Mesendoderm (in vitro differentiated cells): Measurements from ENCODE around the gene GADD45A.

Source experiments
- DNase-seq: peaks from one replicate; pipeline ENCODE4 v3.0.0; 2013
- H2AK5ac ChIP-seq: 2 replicates; pipeline ENCODE4 v1.6.1; 2013; ENCODE audit warnings: low read length, inconsistent platforms
- H2BK120ac ChIP-seq: 2 replicates; pipeline ENCODE4 v1.6.1; 2013; ENCODE audit warnings: low read depth, mild to moderate bottlenecking, low read length, moderate library complexity, mixed read lengths
- H2BK15ac ChIP-seq: replicated peaks from 2 replicates; pipeline ENCODE4 v1.6.1; 2013; ENCODE audit warnings: low read depth, mild to moderate bottlenecking, moderate library complexity
- H2BK5ac ChIP-seq: 2 replicates; pipeline ENCODE4 v1.6.1; 2013; ENCODE audit warnings: low read length, inconsistent platforms
- H3K18ac ChIP-seq: 2 replicates; pipeline ENCODE4 v1.6.1; 2013; ENCODE audit warnings: mild to moderate bottlenecking, low read length, mixed read lengths
- H3K23ac ChIP-seq: one replicate; pipeline ENCODE4 v1.6.1; 2013; ENCODE audit warnings: low read length
- H3K27ac ChIP-seq: 2 replicates; pipeline ENCODE4 v1.5.1; 2013; ENCODE audit warnings: low read depth, mild to moderate bottlenecking, inconsistent platforms, low read length, moderate library complexity
- H3K27me3 ChIP-seq: 2 replicates; pipeline ENCODE4 v1.6.1; 2013; ENCODE audit warnings: low read length, control low read depth, mild to moderate bottlenecking, inconsistent platforms; ENCODE audit not compliant: insufficient read depth, poor library complexity
- H3K36me3 ChIP-seq: 2 replicates; pipeline ENCODE4 v1.6.1; 2013; ENCODE audit warnings: low read length, inconsistent platforms; ENCODE audit not compliant: control insufficient read depth, insufficient read depth
- H3K4ac ChIP-seq: one replicate; pipeline ENCODE4 v1.6.1; 2013; ENCODE audit warnings: low read depth, mild to moderate bottlenecking, low read length, moderate library complexity
- H3K4me1 ChIP-seq: 2 replicates; pipeline ENCODE4 v1.6.1; 2013; ENCODE audit warnings: low read depth, low read length, inconsistent platforms; ENCODE audit not compliant: control insufficient read depth
- H3K4me2 ChIP-seq: 2 replicates; pipeline ENCODE4 v1.6.1; 2013; ENCODE audit warnings: low read length
- H3K4me3 ChIP-seq: 2 replicates; pipeline ENCODE4 v1.5.1; 2013; ENCODE audit warnings: mild to moderate bottlenecking, low read length
- H3K56ac ChIP-seq: one replicate; pipeline ENCODE4 v1.6.1; 2013; ENCODE audit warnings: low read length
- H3K79me1 ChIP-seq: 2 replicates; pipeline ENCODE4 v1.6.1; 2013; ENCODE audit warnings: low read length, inconsistent platforms
- H3K79me2 ChIP-seq: 2 replicates; pipeline ENCODE4 v1.6.1; 2013; ENCODE audit warnings: mild to moderate bottlenecking, low read length; ENCODE audit not compliant: control insufficient read depth, insufficient read depth
- H3K9ac ChIP-seq: 2 replicates; pipeline ENCODE4 v1.6.1; 2013; ENCODE audit warnings: low read length, inconsistent platforms
- H4K5ac ChIP-seq: one replicate; pipeline ENCODE4 v1.6.1; 2013; ENCODE audit warnings: low read length
- H4K8ac ChIP-seq: one replicate; pipeline ENCODE4 v1.6.1; 2013; ENCODE audit warnings: low read depth, mild to moderate bottlenecking, control low read depth, low read length, moderate library complexity
- WGBS: extraction: QIAGEN DNeasy Blood & Tissue Kit; methylation state at CpG from one replicate; pipeline ENCODE4 v1.1.7; 2013; ENCODE audit warnings: low lambda C conversion rate, missing lambda C conversion rate; ENCODE audit not compliant: insufficient coverage; ENCODE audit errors: extremely low coverage; 5-methylcytosine and 5-hydroxymethylcytosine counted together

Gene GADD45A

GRCh38 chr1:67690411-67690810 is 5.4 kb downstream of the GADD45A start:
- peaks cover 4% of the 10 kb centered on the region for H3K79me1 ChIP-seq
- H3K56ac ChIP-seq, result no peak overlapping the region
- H2BK120ac ChIP-seq, result no peak overlapping the region
- no peak overlapping the region for H3K23ac ChIP-seq
- H3K9ac ChIP-seq, result no peak overlapping the region
- no peak overlapping the region for H3K4ac ChIP-seq
- H2BK15ac ChIP-seq, result no peak overlapping the region
- no peak overlapping the region for H3K18ac ChIP-seq
- H3K36me3 ChIP-seq, result no peaks in the 10 kb centered on the region
- H3K27me3 ChIP-seq, result no peaks in the 10 kb centered on the region
- no peak overlapping the region for H4K8ac ChIP-seq
- H3K27ac ChIP-seq, result no peak overlapping the region
- H3K4me2 ChIP-seq, result no peak overlapping the region
- H3K79me2 ChIP-seq, result peaks cover 18% of the 10 kb centered on the region
- H3K4me1 ChIP-seq, result peaks cover 10% of the 10 kb centered on the region
- no peak for DNase-seq
- WGBS, result no CpG with 5 or more reads among the region's 2 CpGs
- H2BK5ac ChIP-seq, result no peak overlapping the region
- H2AK5ac ChIP-seq, result no peak overlapping the region
- no peak overlapping the region for H3K4me3 ChIP-seq
- no peak overlapping the region for H4K5ac ChIP-seq

- Histone ChIP-seq H2BK5ac (no peak overlapping the region), H3K9ac (no peak overlapping the region), H3K23ac (no peak overlapping the region), H3K36me3 (no peaks in the 10 kb centered on the region), H3K79me1 (peaks cover 3% of the 10 kb centered on the region), H4K8ac (no peak overlapping the region), H3K27me3 (no peaks in the 10 kb centered on the region), H2BK15ac (no peak overlapping the region), H3K4me2 (no peak overlapping the region), H3K56ac (no peak overlapping the region), H3K79me2 (peaks cover 6% of the 10 kb centered on the region), H3K4ac (no peak overlapping the region), H4K5ac (no peak overlapping the region), H3K4me3 (no peak overlapping the region), H3K4me1 (peaks cover 10% of the 10 kb centered on the region), H3K27ac (no peak overlapping the region), H2BK120ac (no peak overlapping the region), H2AK5ac (no peak overlapping the region), H3K18ac (no peak overlapping the region)
- DNase-seq, result no peak
These were observed 6.7 kb downstream of the GADD45A start for GRCh38 chr1:67691712-67692111.

GRCh38 chr1:67695963-67696362 is 11.0 kb downstream of the GADD45A start:
- WGBS, result no CpG with 5 or more reads among the region's 2 CpGs
- H3K36me3 ChIP-seq, result no peaks in the 10 kb centered on the region
- no peak overlapping the region for H4K8ac ChIP-seq
- H3K9ac ChIP-seq, result no peak overlapping the region
- H3K4me1 ChIP-seq, result peaks cover 4% of the 10 kb centered on the region
- H3K27ac ChIP-seq, result no peak overlapping the region
- no peak overlapping the region for H4K5ac ChIP-seq
- H2BK5ac ChIP-seq, result no peak overlapping the region
- no peaks in the 10 kb centered on the region for H3K79me1 ChIP-seq
- H3K79me2 ChIP-seq, result no peaks in the 10 kb centered on the region
- no peak overlapping the region for H2BK120ac ChIP-seq
- H3K4ac ChIP-seq, result no peak overlapping the region
- H3K23ac ChIP-seq, result no peak overlapping the region
- H3K27me3 ChIP-seq, result no peaks in the 10 kb centered on the region
- H3K18ac ChIP-seq, result no peak overlapping the region
- no peak overlapping the region for H3K56ac ChIP-seq
- no peak overlapping the region for H3K4me2 ChIP-seq
- DNase-seq, result no peak
- no peak overlapping the region for H2BK15ac ChIP-seq
- H2AK5ac ChIP-seq, result no peak overlapping the region
- no peak overlapping the region for H3K4me3 ChIP-seq

- no peak for DNase-seq
- no peak overlapping the region for H3K9ac ChIP-seq
- H3K4me1 ChIP-seq, result peaks cover 4% of the 10 kb centered on the region
- H3K4ac ChIP-seq, result no peak overlapping the region
- no peak overlapping the region for H3K23ac ChIP-seq
- no peak overlapping the region for H4K8ac ChIP-seq
- no peak overlapping the region for H2BK120ac ChIP-seq
- no peak overlapping the region for H3K4me2 ChIP-seq
- H4K5ac ChIP-seq, result no peak overlapping the region
- WGBS, result no CpG with 5 or more reads among the region's 3 CpGs
- H3K56ac ChIP-seq, result no peak overlapping the region
- H3K36me3 ChIP-seq, result no peaks in the 10 kb centered on the region
- H3K4me3 ChIP-seq, result no peak overlapping the region
- no peaks in the 10 kb centered on the region for H3K79me1 ChIP-seq
- no peak overlapping the region for H3K27ac ChIP-seq
- no peak overlapping the region for H2BK5ac ChIP-seq
- no peak overlapping the region for H2BK15ac ChIP-seq
- no peaks in the 10 kb centered on the region for H3K79me2 ChIP-seq
- no peaks in the 10 kb centered on the region for H3K27me3 ChIP-seq
- no peak overlapping the region for H2AK5ac ChIP-seq
- H3K18ac ChIP-seq, result no peak overlapping the region
These were observed 11.7 kb downstream of the GADD45A start for GRCh38 chr1:67696708-67697107.

- Histone ChIP-seq H2BK120ac (no peak overlapping the region), H3K27me3 (no peaks in the 10 kb centered on the region), H3K9ac (no peak overlapping the region), H3K4me2 (no peak overlapping the region), H3K4me3 (no peak overlapping the region), H2AK5ac (no peak overlapping the region), H4K5ac (no peak overlapping the region), H3K4me1 (peaks cover 4% of the 10 kb centered on the region), H2BK15ac (no peak overlapping the region), H2BK5ac (no peak overlapping the region), H3K79me1 (no peaks in the 10 kb centered on the region), H3K56ac (peak overlapping the region; percentile 43), H3K23ac (no peak overlapping the region), H3K27ac (peak overlapping the region; percentile 38), H3K79me2 (no peaks in the 10 kb centered on the region), H3K36me3 (no peaks in the 10 kb centered on the region), H4K8ac (no peak overlapping the region), H3K18ac (peak overlapping the region; percentile 21), H3K4ac (no peak overlapping the region)
- DNase-seq, result no peak
- no CpG with 5 or more reads among the region's 4 CpGs for WGBS
These were observed 15.2 kb downstream of the GADD45A start for GRCh38 chr1:67700220-67700619.

GRCh38 chr1:67700692-67701410 is 15.8 kb downstream of the GADD45A start:
- Histone ChIP-seq H2BK5ac (no peak overlapping the region), H3K18ac (peak overlapping the region; percentile 21), H3K27ac (peak overlapping the region; percentile 38), H3K79me2 (no peaks in the 10 kb centered on the region), H3K4me2 (no peak overlapping the region), H4K5ac (no peak overlapping the region), H2AK5ac (no peak overlapping the region), H3K79me1 (no peaks in the 10 kb centered on the region), H3K9ac (no peak overlapping the region), H3K4ac (no peak overlapping the region), H3K56ac (peak overlapping the region; percentile 43), H3K4me1 (peaks cover 4% of the 10 kb centered on the region), H3K23ac (no peak overlapping the region), H3K27me3 (no peaks in the 10 kb centered on the region), H3K36me3 (no peaks in the 10 kb centered on the region), H3K4me3 (no peak overlapping the region), H4K8ac (no peak overlapping the region), H2BK120ac (no peak overlapping the region), H2BK15ac (no peak overlapping the region)
- peak; percentile 99 for DNase-seq
- WGBS, result no CpG with 5 or more reads among the region's 8 CpGs
